Esophagus muscularis mucosa (tissue), 4 donors: ENCODE results near the gene THSD4. TPM values are rescaled to one million over a fixed set of nuclear protein-coding genes. Genes with fewer than 3 reads are reported as not detected.

Experiments
- DNase-seq: peaks from one replicate; pipeline ENCODE4 v3.0.0-alpha.2; 2017; ENCODE audit errors: extremely low spot score
- H3K27ac ChIP-seq, 4 donors: fragments of 200-600 bp; sonication (generic); replicated peaks in 1 of 4; 1 replicate in 3 of 4; 2 replicates in 1 of 4; pipeline ENCODE4 v1.5.1; 2016 to 2019; ENCODE audit warnings: mild to moderate bottlenecking in 1 of 4
- H3K27me3 ChIP-seq, 4 donors: fragments of 200-600 bp; sonication (generic); one replicate each; pipeline versions ENCODE4 v1.5.1 to v1.6.0; 2016 to 2019
- H3K36me3 ChIP-seq, 4 donors: fragments of 200-600 bp; sonication (generic); one replicate each; pipeline ENCODE4 v1.5.1; 2016 to 2019
- H3K4me1 ChIP-seq, 4 donors: fragments of 200-600 bp; sonication (generic); one replicate each; pipeline ENCODE4 v1.5.1; 2016 to 2019
- H3K4me3 ChIP-seq, 4 donors: fragments of 200-600 bp; sonication (generic); 1 replicate in 2 of 4; 2 replicates in 2 of 4; pipeline ENCODE4 v1.5.1; 2016 to 2019; ENCODE audit warnings: mild to moderate bottlenecking in 4 of 4, moderate library complexity in 1 of 4
- H3K9me3 ChIP-seq, 4 donors: fragments of 200-600 bp; sonication (generic); 1 replicate in 3 of 4; 2 replicates in 1 of 4; pipeline ENCODE4 v1.5.1; 2016 to 2019
- EP300 ChIP-seq: sonication (generic); formaldehyde crosslinking; IDR thresholded peaks from one replicate; pipeline ENCODE4 v1.6.1; 2017; ENCODE audit warnings: antibody characterized with exemption
- POLR2A ChIP-seq: fragments of 450-650 bp; IDR thresholded peaks from one replicate; pipeline ENCODE4 v1.6.1; 2017; ENCODE audit warnings: antibody characterized with exemption, moderate library complexity, mild to moderate bottlenecking, low read depth
- POLR2AphosphoS5 ChIP-seq, 2 donors: sonication (generic); formaldehyde crosslinking; IDR thresholded peaks; one replicate each; pipeline ENCODE4 v1.6.1; 2017; ENCODE audit warnings: antibody characterized with exemption in 2 of 2
- whole genome bisulfite sequencing: methylation state at CpG from one replicate; pipeline ENCODE4 v1.1.5; 2018; 5-methylcytosine and 5-hydroxymethylcytosine counted together
- intact Hi-C: fragments of 100-400 bp; cut with DNase I; formaldehyde crosslinking; loops from one replicate; pipeline ENCODE4 v1.15.1; 2023
- total RNA-seq, 4 donors: library from RNA; depleted of rRNA; stranded (reverse); fragments of >200 nt; gene quantifications; one replicate each; pipeline versions ENCODE4 v1.1.0 to v1.2.1, GENCODE V29; 2016
- TF ChIP-seq, protein P1 (sequence below), 3 experiments: fragments of 200-600 bp in 2 of 3; fragments of 450-650 bp in 1 of 3; sonication (generic) in 2 of 3; IDR thresholded peaks; one replicate each; pipeline ENCODE4 v1.5.1; 2017 to 2019; ENCODE audit warnings: antibody characterized with exemption in 3 of 3, mild to moderate bottlenecking in 2 of 3, moderate library complexity in 1 of 3

The THSD4 gene
- total RNA-seq, 4 donors from 2014 or later, result 3.2 to 6.6 (median 5.6) TPM

DNA sequence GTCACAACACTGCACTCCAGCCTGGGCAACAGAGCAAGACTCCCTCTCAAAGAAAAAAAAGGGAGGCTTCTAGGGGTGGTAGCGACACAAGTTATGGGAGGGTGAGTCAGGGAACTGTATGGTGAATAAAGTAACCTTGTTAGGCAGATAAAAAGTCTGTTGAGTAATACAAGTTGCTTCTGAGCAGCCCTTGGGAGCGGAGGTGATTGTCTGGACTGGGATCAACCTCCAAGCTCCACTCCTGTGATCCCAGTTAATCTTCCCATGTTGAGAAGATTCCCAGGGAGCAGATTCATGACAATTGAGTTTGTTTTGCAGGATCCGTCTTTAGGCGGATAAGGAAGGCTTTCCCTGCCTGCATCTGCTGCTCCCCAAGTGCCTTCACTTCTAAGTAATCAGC, 335.9 kb downstream of the THSD4 start:
- peaks cover 0 to 4% (median 0%) of the 10 kb centered on the region in 4 donors for H3K4me1 ChIP-seq
- no peak for DNase-seq
- TF ChIP-seq EP300 (no peak), POLR2AphosphoS5 (IDR thresholded peaks at IDR 0.05) (no peak), POLR2A (no peak)
- TF ChIP-seq, protein P1, sequence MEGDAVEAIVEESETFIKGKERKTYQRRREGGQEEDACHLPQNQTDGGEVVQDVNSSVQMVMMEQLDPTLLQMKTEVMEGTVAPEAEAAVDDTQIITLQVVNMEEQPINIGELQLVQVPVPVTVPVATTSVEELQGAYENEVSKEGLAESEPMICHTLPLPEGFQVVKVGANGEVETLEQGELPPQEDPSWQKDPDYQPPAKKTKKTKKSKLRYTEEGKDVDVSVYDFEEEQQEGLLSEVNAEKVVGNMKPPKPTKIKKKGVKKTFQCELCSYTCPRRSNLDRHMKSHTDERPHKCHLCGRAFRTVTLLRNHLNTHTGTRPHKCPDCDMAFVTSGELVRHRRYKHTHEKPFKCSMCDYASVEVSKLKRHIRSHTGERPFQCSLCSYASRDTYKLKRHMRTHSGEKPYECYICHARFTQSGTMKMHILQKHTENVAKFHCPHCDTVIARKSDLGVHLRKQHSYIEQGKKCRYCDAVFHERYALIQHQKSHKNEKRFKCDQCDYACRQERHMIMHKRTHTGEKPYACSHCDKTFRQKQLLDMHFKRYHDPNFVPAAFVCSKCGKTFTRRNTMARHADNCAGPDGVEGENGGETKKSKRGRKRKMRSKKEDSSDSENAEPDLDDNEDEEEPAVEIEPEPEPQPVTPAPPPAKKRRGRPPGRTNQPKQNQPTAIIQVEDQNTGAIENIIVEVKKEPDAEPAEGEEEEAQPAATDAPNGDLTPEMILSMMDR (IDR thresholded peaks at IDR 0.05), result no peak
- no peaks in the 10 kb centered on the region for H3K36me3 ChIP-seq
- intact Hi-C loops, result no loop called here
- no peak overlapping the region for H3K27ac ChIP-seq
- H3K27me3 ChIP-seq, result no peaks in the 10 kb centered on the region
- WGBS, result 100% methylated on average over 4 of the region's 4 CpGs
- no peaks in the 10 kb centered on the region for H3K9me3 ChIP-seq
- no peak overlapping the region for H3K4me3 ChIP-seq

GRCh38 chr15:71452893-71453292, 337.6 kb downstream of the THSD4 start:
- Histone ChIP-seq H3K27ac (no peak overlapping the region), H3K9me3 (no peaks in the 10 kb centered on the region), H3K36me3 (no peaks in the 10 kb centered on the region), H3K27me3 (no peaks in the 10 kb centered on the region), H3K4me1 (peaks cover 0 to 4% (median 2%) of the 10 kb centered on the region in 4 donors), H3K4me3 (no peak overlapping the region)
- TF ChIP-seq, protein P1 (IDR thresholded peaks at IDR 0.05), result no peak
- TF ChIP-seq POLR2AphosphoS5 (IDR thresholded peaks at IDR 0.05) (no peak), EP300 (no peak), POLR2A (no peak)
- 93% methylated on average over 3 of the region's 3 CpGs for WGBS
- no peak for DNase-seq
- intact Hi-C loops, result no loop called here

- H3K4me1 ChIP-seq, result peaks cover 0 to 9% (median 4%) of the 10 kb centered on the region in 4 donors
- intact Hi-C loops, result no loop called here
- DNase-seq, result no peak
- TF ChIP-seq, protein P1 (IDR thresholded peaks at IDR 0.05), result no peak
- TF ChIP-seq POLR2AphosphoS5 (IDR thresholded peaks at IDR 0.05) (no peak), POLR2A (no peak), EP300 (no peak)
- H3K27me3 ChIP-seq, result no peaks in the 10 kb centered on the region
- WGBS, result 73% methylated on average over 6 of the region's 6 CpGs
- no peaks in the 10 kb centered on the region for H3K9me3 ChIP-seq
- H3K27ac ChIP-seq, result no peak overlapping the region
- H3K4me3 ChIP-seq, result no peak overlapping the region
- no peaks in the 10 kb centered on the region for H3K36me3 ChIP-seq
Observed at GRCh38 chr15:71454462-71454996, 339.3 kb downstream of the THSD4 start.

DNA sequence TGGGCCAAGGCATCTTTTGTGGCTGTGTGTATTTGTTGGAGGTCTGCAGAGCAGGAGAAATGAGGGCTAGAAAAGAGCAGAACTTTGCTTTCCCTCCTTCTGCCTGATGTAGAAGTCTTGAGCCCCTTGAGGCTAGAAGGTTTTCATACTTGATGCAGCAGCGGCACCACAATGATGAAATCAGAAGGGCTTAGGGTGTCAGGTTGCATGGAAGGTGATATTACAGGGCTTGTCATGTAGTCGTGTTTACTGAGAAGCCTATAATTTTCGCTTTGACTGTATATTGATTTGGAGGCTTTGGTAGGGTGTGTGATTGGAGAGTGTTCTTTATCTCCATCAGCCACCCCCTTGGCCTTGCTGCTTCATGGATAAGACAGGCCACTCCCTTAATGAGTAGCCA, 339.8 kb downstream of the THSD4 start:
- Histone ChIP-seq H3K36me3 (no peaks in the 10 kb centered on the region), H3K27me3 (no peaks in the 10 kb centered on the region), H3K4me3 (no peak overlapping the region), H3K9me3 (no peaks in the 10 kb centered on the region), H3K4me1 (peaks cover 0 to 9% (median 4%) of the 10 kb centered on the region in 4 donors), H3K27ac (no peak overlapping the region)
- intact Hi-C loops, result no loop called here
- WGBS, result 73% methylated on average over 3 of the region's 3 CpGs
- no peak for DNase-seq
- TF ChIP-seq EP300 (no peak), POLR2A (no peak)

GRCh38 chr15:71455878-71456277, 340.6 kb downstream of the THSD4 start:
- intact Hi-C loops, result no loop called here
- WGBS, result 81% methylated on average over 5 of the region's 5 CpGs

More at GRCh38 chr15:71455878-71456277, 340.6 kb downstream of the THSD4 start:
- Histone ChIP-seq H3K4me1 (peaks cover 0 to 9% (median 4%) of the 10 kb centered on the region in 4 donors), H3K27me3 (no peaks in the 10 kb centered on the region), H3K27ac (no peak overlapping the region), H3K9me3 (no peaks in the 10 kb centered on the region), H3K4me3 (no peak overlapping the region), H3K36me3 (no peaks in the 10 kb centered on the region)
- no peak for DNase-seq
- TF ChIP-seq POLR2AphosphoS5 (IDR thresholded peaks at IDR 0.05), result no peak
- no peak for TF ChIP-seq EP300
- no peak for TF ChIP-seq POLR2A
- TF ChIP-seq, protein P1 (IDR thresholded peaks at IDR 0.05), result no peak
